Mucosa of rectum (tissue), 2 donors: ENCODE data around the gene ZNF536.

ENCODE experiments used
- H3K27ac ChIP-seq, 2 donors: one replicate each; pipeline ENCODE4 v1.7.0; 2013; ENCODE audit warnings: inconsistent platforms in 2 of 2, low read depth in 2 of 2, low read length in 2 of 2
- H3K27me3 ChIP-seq, 2 donors: one replicate each; pipeline ENCODE4 v1.7.0; 2013; ENCODE audit warnings: low read length in 2 of 2; ENCODE audit not compliant: control insufficient read depth in 2 of 2, insufficient read depth in 2 of 2
- H3K36me3 ChIP-seq, 2 donors: one replicate each; pipeline ENCODE4 v1.7.0; 2013; ENCODE audit warnings: low read length in 2 of 2; ENCODE audit not compliant: control insufficient read depth in 2 of 2, insufficient read depth in 2 of 2
- H3K4me1 ChIP-seq, 2 donors: one replicate each; pipeline ENCODE4 v1.7.0; 2013; ENCODE audit warnings: low read length in 2 of 2, mild to moderate bottlenecking in 1 of 2; ENCODE audit not compliant: control insufficient read depth in 2 of 2, insufficient read depth in 2 of 2
- H3K4me3 ChIP-seq, 2 donors: one replicate each; pipeline ENCODE4 v1.7.0; 2013; ENCODE audit warnings: low read length in 2 of 2
- H3K9ac ChIP-seq, 2 donors: one replicate each; pipeline ENCODE4 v1.7.0; 2013; ENCODE audit warnings: low read length in 2 of 2, low read depth in 1 of 2, mild to moderate bottlenecking in 1 of 2
- H3K9me3 ChIP-seq, 2 donors: one replicate each; pipeline ENCODE4 v1.7.0; 2013; ENCODE audit warnings: low read length in 2 of 2; ENCODE audit not compliant: control insufficient read depth in 2 of 2
- donor health status: healthy.
- donor health status: Normal muscosa, but diverticular disease.

Gene ZNF536

DNA sequence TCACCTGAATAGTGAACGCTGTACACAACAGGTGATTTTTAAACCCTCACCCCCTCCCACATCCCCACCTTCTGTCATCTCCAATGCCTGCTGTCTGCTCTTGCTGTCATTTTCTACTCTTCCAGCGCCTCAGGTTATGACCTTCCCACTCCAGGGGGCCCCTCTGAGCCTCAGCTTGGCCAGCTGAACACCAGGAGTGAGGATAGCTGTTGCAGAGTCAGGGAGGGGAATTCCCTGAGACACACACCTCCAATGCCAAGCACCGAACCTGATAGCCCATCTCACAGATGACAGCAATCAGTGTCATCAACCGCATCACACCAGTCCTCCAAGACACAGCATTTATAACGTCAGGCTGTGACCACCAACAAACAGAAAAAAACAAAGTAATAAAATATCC is 193.5 kb downstream of the ZNF536 start:
- H3K27me3 ChIP-seq: no peaks in the 10 kb centered on the region
- H3K4me1 ChIP-seq: no peaks in the 10 kb centered on the region
- no peak overlapping the region for H3K4me3 ChIP-seq
- H3K36me3 ChIP-seq: no peaks in the 10 kb centered on the region
- no peaks in the 10 kb centered on the region for H3K9me3 ChIP-seq
- H3K9ac ChIP-seq: no peak overlapping the region
- no peak overlapping the region for H3K27ac ChIP-seq

DNA sequence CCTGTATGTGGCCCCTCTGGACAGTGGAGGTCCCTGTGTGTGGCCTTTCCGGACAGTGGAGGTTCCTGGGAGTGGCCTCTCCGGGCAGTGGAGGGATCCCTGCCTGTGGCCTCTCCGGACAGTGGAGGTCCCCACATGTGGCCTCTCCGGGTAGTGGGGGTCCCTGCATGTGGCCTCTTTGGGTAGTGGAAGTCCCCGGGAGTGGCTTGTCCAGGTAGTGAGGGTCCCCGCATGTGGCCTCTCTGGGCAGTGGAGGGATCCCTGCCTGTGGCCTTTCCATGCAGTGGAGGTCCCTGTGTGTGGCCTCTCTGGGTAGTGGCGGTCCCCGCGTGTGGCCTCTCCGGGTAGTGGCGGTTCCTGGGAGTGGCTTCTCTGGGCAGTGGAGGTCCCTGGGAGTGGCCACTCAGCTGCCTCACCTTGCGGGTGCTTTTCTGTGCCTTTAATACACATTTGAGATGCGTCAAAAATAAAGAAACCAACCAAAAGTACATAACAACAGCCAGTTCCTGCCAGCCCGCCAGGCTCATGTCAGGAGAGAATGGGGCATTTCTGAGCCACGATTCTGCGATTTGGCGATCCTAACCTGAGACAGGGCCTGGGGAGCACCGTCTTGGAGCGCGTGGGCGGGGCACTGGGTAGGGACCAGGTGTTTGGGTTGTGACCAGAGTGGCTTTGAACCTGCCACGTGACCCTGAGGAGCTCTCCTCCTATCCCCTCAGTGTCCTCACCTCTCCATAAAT is 194.7 kb downstream of the ZNF536 start:
- Histone ChIP-seq H3K4me3 (no peak overlapping the region), H3K27ac (no peak overlapping the region), H3K36me3 (no peaks in the 10 kb centered on the region), H3K9me3 (no peaks in the 10 kb centered on the region), H3K27me3 (no peaks in the 10 kb centered on the region), H3K9ac (no peak overlapping the region), H3K4me1 (no peaks in the 10 kb centered on the region)

DNA sequence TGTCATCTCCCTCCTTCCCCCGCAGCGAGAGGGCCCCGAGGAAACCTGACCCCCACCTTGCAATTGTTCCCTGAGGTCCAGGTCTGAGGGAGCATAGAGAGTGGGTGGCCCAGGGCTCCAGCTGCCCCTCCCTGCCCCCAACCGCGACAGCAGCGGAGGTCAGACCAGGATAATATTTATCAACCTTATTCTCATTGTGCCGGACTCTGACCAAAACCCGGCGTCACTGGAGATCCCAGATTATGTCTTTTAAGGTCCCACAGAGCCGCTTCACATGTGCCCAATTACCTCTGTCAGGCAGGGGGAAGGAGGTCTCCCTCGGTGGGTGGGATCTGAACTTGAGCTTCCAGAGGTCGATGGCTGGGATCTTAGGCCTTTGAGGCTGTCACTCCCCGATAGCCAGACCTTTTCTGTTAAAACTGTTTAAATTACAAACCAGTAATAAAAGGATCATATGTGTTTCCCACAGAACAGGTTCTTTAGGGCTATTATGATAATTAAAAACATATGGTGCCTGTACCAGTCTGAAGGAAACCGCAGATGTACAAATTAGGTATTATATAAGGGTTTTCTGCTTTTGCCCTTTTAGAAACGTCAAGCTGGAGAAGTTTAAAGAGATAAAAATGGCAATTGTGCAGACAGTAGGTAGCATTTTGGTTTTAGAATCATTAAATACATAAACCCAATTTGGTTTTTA is 195.5 kb downstream of the ZNF536 start:
- no peak overlapping the region for H3K4me3 ChIP-seq
- no peaks in the 10 kb centered on the region for H3K4me1 ChIP-seq
- H3K27ac ChIP-seq: no peak overlapping the region
- H3K27me3 ChIP-seq: no peaks in the 10 kb centered on the region
- no peaks in the 10 kb centered on the region for H3K9me3 ChIP-seq
- no peak overlapping the region for H3K9ac ChIP-seq
- H3K36me3 ChIP-seq: no peaks in the 10 kb centered on the region

DNA sequence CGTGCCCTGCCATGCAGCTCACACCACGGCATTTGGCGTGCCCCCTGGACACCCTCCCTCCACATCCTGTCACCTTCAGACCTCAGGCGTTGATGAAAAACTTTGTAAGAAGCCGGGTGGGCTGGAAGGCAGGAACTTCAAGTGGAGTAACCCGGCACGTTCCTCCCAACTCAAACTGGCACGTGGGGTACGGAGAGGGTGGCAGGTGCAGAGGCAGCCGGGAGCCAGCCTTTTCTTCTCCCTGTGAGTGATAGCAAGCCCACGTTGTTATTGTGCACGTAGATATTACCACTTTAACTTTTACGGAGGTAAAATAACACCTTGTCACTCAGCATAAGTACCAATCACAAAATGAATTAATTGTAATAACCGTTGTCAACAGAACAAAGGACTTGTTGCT is 198.0 kb downstream of the ZNF536 start:
- no peaks in the 10 kb centered on the region for H3K9me3 ChIP-seq
- no peak overlapping the region for H3K4me3 ChIP-seq
- no peaks in the 10 kb centered on the region for H3K27me3 ChIP-seq
- H3K27ac ChIP-seq: no peak overlapping the region
- no peaks in the 10 kb centered on the region for H3K4me1 ChIP-seq
- H3K9ac ChIP-seq: no peak overlapping the region
- no peaks in the 10 kb centered on the region for H3K36me3 ChIP-seq

DNA sequence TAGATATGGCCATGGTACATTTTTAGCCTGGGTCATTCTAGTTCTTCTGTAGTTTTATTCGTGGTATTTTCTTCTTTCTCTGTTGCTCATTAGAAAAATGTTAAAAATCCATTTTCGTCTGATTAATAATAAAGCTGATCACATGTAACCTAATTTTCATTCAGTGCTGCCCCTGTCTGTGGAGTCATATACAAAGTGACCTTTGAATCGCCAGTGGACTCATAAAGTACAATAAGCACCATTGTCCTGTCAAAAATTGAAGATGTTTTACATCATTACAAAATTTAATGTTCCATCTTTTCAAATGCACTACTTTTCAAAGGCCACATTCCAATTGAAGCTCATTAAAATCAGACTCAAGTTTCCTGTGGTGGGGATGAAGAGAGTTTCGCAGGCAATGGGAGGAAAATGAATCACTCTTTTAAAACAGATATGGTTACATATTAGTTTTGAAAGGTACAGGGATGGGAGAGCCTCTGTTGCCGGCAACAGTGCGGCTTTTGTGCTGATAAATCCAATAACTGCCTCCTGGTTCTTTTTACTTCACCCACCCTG is 205.4 kb downstream of the ZNF536 start:
- no peaks in the 10 kb centered on the region for H3K9me3 ChIP-seq
- no peaks in the 10 kb centered on the region for H3K36me3 ChIP-seq
- no peak overlapping the region for H3K9ac ChIP-seq
- H3K27me3 ChIP-seq: no peaks in the 10 kb centered on the region
- no peak overlapping the region for H3K27ac ChIP-seq
- H3K4me3 ChIP-seq: no peak overlapping the region
- no peaks in the 10 kb centered on the region for H3K4me1 ChIP-seq

DNA sequence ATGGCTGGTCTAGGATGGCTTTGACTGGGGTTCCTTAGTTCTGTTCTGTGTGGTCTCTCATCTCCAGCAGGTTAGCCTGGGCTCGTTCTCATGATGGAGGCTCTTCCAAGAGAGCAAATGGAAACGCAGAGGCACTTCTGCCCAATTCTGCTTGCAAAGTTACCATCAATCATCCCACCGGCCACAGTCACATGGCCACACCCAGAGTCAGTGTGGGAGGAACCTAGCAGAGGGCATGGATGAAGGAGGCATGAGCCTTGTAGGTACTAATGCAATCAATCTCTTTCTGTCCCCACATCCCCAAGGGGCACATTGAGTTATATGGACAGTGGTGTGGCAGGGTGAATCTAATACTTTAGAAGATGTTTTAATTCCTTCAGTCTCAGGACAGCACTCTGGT is 207.2 kb downstream of the ZNF536 start:
- Histone ChIP-seq H3K9me3 (no peaks in the 10 kb centered on the region), H3K27me3 (no peaks in the 10 kb centered on the region), H3K36me3 (no peaks in the 10 kb centered on the region), H3K4me3 (no peak overlapping the region), H3K9ac (no peak overlapping the region), H3K27ac (no peak overlapping the region), H3K4me1 (no peaks in the 10 kb centered on the region)

DNA sequence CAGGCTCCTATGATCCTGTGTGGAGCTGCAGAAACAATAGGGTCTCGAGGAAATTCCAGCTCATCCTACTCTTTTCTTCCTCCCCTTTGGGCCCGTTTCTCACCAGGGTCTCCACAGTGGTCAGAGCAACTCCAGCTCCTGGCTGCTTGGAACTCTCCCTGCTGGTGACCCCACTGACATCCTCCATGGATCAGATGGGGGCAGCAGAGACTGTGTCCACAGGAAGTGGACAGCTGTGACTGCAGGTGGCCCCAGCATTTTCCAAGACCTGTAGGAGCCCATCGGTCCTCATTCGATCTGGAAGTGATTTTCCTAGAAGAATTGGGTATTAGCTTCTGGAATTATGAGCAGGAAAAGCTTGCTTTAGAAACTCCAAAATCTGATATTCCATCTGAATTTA is 208.5 kb downstream of the ZNF536 start:
- Histone ChIP-seq H3K4me1 (no peaks in the 10 kb centered on the region), H3K9ac (no peak overlapping the region), H3K9me3 (no peaks in the 10 kb centered on the region), H3K27me3 (no peaks in the 10 kb centered on the region), H3K36me3 (no peaks in the 10 kb centered on the region), H3K4me3 (no peak overlapping the region), H3K27ac (no peak overlapping the region)

DNA sequence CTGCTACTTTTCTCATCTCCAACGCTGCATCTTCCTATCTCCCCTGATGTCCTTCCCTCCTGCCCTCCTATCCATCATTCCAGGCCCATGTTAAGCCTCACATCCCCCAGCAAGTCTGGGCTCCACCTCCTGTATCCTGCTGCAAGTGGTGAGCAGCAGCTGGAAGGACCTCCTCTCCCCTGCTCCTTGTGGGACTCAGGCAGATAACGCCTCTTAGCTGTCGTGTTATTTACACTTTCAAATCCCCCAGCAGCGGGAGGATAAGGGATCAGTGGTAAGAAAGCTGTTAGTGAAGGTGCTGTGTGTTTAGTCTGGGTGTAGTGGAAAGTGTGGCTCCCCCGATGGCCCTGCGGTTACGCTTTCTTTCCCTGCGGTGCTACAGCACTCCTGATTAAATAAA is 211.9 kb downstream of the ZNF536 start:
- no peaks in the 10 kb centered on the region for H3K27me3 ChIP-seq
- no peak overlapping the region for H3K9ac ChIP-seq
- no peak overlapping the region for H3K27ac ChIP-seq
- H3K36me3 ChIP-seq: no peaks in the 10 kb centered on the region
- H3K4me1 ChIP-seq: no peaks in the 10 kb centered on the region
- H3K4me3 ChIP-seq: no peak overlapping the region
- H3K9me3 ChIP-seq: no peaks in the 10 kb centered on the region

DNA sequence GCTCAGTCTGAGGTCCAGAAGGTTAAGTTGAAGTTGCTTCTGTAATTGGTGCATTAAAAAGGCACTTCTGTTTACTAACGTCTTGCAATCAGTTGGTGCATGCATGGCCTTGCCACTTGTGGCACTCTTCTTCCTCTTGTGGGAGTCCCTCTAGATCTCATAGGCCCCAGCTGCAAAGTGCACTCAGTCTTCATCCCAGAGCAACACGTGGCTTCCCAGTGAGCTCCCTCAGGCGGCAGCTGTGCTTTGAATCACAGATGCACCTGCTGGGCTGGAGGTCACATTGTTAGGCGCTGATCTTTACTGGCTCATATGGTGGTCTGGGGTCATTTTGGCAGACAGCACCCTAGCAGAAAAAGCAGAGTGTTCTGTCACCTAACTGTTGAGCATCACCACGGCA is 215.7 kb downstream of the ZNF536 start:
- no peaks in the 10 kb centered on the region for H3K36me3 ChIP-seq
- H3K4me3 ChIP-seq: no peak overlapping the region
- H3K4me1 ChIP-seq: no peaks in the 10 kb centered on the region
- H3K27me3 ChIP-seq: no peaks in the 10 kb centered on the region
- no peaks in the 10 kb centered on the region for H3K9me3 ChIP-seq
- H3K27ac ChIP-seq: no peak overlapping the region
- no peak overlapping the region for H3K9ac ChIP-seq

DNA sequence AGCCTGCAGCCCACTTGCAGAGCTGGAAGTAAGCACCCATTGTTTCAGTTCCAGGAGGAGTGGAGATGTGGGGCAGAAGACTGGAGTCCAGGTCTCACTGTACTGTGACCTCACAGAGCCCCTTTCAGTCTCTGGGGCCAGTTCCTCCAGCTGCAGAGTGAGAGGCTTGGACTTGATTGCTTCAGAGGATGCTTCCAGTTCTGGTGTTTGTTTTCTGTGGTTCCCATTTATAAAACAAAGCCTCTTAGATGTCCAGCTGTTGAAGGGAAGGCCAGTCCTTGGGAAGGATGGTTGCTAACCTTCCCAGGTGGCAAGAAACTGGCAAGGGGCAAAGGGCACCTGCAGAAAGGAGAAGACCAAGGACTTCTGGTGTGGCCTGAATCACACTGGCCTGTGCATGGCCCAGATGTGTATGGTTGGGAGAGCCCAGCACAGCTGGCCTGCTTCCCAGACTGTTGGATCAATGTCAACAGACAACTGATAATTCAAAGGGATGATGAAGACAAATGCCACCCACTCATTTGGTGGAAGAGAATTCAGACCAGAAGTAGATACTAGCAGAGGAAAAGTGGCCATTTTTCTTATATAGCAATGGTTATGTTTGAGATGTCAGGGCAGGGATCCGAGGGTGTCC is 218.5 kb downstream of the ZNF536 start:
- Histone ChIP-seq H3K9me3 (no peaks in the 10 kb centered on the region), H3K4me1 (no peaks in the 10 kb centered on the region), H3K4me3 (no peak overlapping the region), H3K9ac (no peak overlapping the region), H3K27ac (no peak overlapping the region), H3K36me3 (no peaks in the 10 kb centered on the region), H3K27me3 (no peaks in the 10 kb centered on the region)
